Prostate gland (tissue), 2 donors: ENCODE results near the gene CABP2.

ENCODE experiments used
- CTCF ChIP-seq, 4 experiments: fragments of 200-600 bp in 2 of 4; fragments of 450-650 bp in 2 of 4; sonication (generic) in 2 of 4; IDR thresholded peaks; 1 replicate in 3 of 4; 2 replicates in 1 of 4; pipeline ENCODE4 v1.5.1; 2016 to 2019; ENCODE audit warnings: antibody characterized with exemption in 4 of 4, mild to moderate bottlenecking in 2 of 4, moderate library complexity in 2 of 4
- POLR2AphosphoS5 ChIP-seq: sonication (generic); formaldehyde crosslinking; IDR thresholded peaks from one replicate; pipeline ENCODE4 v1.6.1; 2017; ENCODE audit warnings: antibody characterized with exemption

GRCh38 chr11:67486481-67487195 is 36.6 kb downstream of the CABP2 start:
- TF ChIP-seq CTCF (IDR thresholded peaks at IDR 0.05) (no peak), POLR2AphosphoS5 (no peak)
